ENCODE measurements around the gene GPBP1.

GRCh38 chr5:57133574-57133973 lies 40.3 kb upstream of the GPBP1 start:
- TF ChIP-seq MAZ (IDR thresholded peaks at IDR 0.05; ENCODE audit: borderline replicate concordance, low read depth, low read length) (no peak), CEBPB (IDR thresholded peaks at IDR 0.05; ENCODE audit: low read depth, low read length) (no peak), CTCF (conservative IDR thresholded peaks at IDR 0.05; ENCODE audit: low read depth, low read length) (no peak), POLR2A (IDR thresholded peaks at IDR 0.05; ENCODE audit: low read depth, low read length) (no peak), MXI1 (IDR thresholded peaks at IDR 0.05; ENCODE audit: borderline replicate concordance, low read depth, low read length) (no peak), MAFK (IDR thresholded peaks at IDR 0.05; ENCODE audit: low read depth, low read length) (no peak), FOS (IDR thresholded peaks at IDR 0.05; ENCODE audit: low read depth, low read length) (no peak), USF2 (IDR thresholded peaks at IDR 0.05; ENCODE audit: low read depth, low read length) (no peak), RAD21 (IDR thresholded peaks at IDR 0.05; ENCODE audit: low read length) (no peak), CHD1 (IDR thresholded peaks at IDR 0.05; ENCODE audit: low read depth, low read length) (no peak), ELK1 (IDR thresholded peaks at IDR 0.05; ENCODE audit: borderline replicate concordance, low read depth, low read length) (no peak), RCOR1 (IDR thresholded peaks at IDR 0.05; ENCODE audit: insufficient replicate concordance, low read length) (no peak)
